ENCODE results near the gene ASRGL1.

DNA sequence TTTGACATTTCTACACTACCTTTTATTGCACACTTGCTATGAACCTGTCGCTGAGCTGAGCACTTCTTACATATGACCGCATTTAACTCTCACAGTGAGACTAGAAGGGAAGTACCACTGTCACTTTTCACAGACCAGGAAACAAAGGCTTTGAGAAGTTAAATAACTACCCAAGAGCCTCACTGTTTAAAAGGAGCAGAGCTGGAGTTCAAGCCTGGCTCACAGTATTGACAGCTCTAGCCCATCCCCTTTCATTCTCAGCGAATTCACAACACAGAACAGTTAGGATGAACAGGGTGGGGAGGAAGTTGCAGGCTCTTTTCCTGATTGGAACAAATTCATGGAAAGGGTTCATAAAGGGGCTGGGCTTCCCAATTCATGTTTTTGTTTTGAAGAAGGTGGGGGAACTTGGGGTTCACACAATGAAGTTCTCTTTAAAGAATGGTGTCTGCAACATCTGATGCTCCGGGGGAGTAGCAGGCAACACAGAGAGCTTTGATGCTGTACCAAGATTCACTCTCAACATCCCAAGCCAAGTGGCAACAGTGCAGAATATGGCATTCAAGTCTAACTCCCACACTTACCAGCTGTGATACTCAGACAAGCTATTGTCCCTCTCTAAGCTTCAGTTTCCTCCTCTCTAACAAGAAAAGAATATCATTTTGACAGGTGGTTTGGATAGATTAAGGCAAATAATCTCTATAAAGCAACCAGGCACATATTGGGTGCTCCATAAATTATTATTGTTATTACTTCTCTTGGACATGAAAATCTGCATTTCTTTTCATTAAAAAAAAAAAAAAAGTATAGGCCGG lies 98.8 kb downstream of the ASRGL1 start:
- TF ChIP-seq, protein P1, sequence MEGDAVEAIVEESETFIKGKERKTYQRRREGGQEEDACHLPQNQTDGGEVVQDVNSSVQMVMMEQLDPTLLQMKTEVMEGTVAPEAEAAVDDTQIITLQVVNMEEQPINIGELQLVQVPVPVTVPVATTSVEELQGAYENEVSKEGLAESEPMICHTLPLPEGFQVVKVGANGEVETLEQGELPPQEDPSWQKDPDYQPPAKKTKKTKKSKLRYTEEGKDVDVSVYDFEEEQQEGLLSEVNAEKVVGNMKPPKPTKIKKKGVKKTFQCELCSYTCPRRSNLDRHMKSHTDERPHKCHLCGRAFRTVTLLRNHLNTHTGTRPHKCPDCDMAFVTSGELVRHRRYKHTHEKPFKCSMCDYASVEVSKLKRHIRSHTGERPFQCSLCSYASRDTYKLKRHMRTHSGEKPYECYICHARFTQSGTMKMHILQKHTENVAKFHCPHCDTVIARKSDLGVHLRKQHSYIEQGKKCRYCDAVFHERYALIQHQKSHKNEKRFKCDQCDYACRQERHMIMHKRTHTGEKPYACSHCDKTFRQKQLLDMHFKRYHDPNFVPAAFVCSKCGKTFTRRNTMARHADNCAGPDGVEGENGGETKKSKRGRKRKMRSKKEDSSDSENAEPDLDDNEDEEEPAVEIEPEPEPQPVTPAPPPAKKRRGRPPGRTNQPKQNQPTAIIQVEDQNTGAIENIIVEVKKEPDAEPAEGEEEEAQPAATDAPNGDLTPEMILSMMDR (conservative IDR thresholded peaks at IDR 0.05; ENCODE audit: low read depth, low read length), result no peak
- no peak for TF ChIP-seq EZH2 (IDR thresholded peaks at IDR 0.05; ENCODE audit: borderline replicate concordance, low read depth, low read length, poor library complexity, severe bottlenecking)
